HG03097 (cell line): Measurements from ENCODE around the gene KY.

ENCODE experiments used
- ATAC-seq: cut with Tn5 transposase; IDR thresholded peaks from one replicate; pipeline ENCODE4 v1.9.1; 2021; ENCODE audit not compliant: unreplicated experiment, low FRiP score

Gene KY

DNA sequence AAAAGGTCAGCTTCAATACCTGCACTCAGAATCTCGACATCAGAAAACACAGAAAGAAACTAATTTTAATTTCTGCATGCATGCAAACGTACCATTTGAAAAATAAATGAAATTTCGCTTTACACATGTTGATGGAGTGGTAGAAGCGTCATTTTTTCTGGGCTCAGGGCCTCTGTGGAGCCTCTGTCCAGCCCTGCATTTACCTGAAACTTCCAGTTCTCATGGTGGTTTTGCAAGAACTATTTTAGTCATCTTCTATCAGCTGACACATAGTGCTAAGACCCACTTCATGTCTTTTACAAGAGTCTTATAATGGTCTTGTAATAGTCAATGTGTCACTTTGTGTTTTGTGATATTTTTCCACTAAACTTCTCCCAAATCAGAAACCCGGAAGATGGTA, 5.3 kb downstream of the KY start:
- ATAC-seq: no peak

DNA sequence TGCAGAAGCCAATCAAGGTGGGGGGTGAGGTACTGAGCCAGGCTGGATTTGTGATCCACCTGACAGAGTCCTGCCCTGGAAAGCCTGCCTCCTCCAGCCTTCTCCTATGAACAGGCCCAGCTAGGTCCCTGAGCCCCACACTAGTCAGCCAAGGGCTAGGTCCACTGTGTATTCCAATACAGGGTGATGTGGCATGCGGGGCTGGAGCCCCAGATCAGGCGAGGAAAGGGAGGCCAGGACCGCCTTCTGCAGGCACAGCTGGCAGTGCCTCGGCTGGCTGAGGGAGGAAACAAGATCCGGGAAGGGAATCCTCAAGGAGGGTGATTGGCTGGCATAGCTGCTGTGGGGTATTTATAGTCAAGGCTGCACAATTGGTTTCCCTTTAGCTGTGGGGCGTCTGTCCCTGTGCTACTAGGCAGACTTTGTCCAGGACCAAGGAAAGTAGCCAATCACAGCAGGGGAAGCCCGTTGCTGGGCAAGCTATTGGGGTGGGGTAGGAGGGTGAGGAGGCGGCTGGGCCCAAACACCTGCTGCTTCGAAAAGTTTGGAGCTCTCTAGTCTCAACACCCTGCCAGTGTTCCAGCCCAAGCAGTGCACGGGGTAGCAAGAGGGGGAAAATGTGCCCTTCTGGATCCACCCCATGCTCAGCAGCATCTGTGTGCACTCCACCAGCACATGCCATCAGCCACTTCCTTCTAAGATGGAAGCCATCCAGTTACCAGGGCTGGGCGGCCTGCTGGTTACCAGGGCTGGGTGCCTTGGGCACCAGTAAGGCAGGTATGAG, 5.9 kb downstream of the KY start:
- ATAC-seq: no peak

DNA sequence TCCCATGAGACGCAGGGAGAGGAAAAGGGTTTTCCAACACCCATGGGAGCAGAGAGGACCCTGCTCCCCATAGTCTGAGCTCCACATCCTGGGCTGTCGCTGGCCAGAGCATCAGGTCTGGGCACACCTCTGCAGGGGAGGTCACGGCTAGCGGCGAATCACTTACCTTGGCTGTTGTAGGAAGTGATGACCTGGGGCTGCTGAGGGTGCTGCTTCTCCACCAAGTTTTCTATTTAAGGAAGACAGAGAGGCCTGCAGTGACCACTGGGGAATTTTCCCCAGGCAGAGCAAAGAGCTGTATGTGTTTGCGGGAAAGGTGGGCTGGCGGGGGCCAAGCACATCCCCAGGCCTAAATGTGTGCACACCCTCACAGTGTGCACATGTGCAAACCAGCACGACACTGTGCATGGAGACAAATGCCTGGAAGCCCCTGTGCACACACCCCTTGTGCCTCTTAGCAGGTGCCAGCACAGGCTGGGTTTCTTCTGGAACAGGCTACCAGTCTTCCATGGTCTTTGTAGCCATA, 7.6 kb downstream of the KY start:
- ATAC-seq: no peak

DNA sequence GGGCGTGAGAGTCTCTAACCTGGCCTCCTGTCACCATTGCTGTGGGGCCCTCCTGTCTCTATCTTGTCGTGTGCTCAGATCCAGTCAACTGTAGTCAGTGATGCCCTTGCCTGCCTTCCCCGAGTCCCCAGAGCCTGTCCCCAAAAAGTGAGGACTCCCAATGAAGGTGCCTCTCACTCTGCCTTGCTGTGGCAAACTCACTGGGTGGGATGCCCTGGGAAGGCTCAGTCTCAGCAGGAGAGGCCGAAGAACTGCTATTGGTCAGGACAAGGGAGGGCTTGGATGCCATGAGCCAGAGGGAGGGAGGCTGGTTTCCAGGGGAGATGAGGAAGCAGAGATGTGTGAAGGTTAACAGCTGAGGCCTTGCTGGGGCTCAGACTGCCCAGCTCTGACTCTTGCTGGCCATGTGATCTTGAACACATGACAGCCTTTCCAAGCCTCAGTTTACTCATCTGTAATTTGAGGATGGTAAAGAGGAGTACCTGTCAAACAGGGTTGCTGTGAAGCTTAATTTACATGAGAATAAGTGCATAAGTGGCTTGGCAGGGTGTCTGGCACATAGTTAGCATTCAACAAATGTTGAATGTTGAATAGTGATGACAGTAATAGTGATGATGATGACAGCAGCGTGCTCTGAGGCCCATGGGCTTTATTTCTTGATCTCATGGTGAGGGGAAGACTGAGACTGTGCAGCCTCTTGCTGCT, 8.2 kb downstream of the KY start:
- no peak for ATAC-seq

DNA sequence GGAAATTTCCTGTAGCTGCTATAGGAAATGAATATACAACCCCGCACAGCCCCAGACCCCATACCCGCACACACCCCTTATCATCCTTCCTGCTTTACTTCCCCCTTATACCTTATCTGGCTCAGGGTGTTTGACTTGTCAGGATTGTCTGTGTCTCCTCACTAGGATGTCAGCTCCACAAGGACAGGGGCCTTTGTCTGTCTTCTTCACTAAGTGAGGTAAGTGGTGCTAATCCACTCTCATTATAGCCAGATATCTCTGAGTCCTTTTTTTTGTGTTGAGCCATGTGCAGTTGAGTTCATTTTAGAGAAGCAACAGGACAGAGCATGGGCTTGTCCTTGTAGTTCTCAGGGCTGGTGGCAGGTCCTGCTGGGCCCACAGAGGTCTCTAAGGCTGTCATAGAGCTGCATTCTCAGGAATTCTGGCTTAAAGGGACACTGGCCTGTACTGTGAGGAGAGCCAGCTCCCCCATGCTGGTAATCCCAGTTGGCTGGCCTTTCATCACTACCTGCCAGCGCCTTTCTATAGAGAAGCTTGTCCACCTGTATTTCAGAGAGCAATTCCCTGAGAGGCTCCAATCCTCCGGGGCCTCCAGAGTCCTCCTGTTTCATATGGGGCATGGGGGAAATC, 9.0 kb downstream of the KY start:
- ATAC-seq: no peak

DNA sequence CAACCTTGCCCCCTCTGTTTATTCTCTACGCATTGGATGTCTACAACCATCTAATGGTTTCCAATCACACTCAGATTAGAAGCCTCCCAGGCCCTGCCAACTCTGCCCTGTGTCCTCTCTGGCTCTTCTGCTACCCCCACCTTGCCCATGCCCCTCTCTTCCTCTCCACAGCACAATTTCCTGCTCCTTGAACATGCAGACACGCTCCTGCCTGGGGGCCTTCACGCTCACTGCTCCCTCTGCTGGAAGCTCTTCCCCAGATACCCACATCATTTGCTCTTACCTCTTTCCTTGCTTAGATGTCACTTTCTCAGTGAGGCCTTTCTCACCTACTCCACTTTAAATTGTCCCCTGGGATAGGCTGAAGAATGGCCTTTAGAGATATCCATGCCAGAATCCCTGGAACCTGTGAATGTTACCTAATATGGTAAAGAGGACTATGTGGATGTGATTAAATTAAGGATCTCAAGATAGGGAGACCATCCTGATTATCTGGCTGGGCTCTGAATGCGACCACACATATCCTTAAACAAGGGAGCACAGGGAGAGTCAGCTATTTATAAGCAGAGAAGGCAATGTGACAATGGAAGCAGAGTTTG, 9.9 kb downstream of the KY start:
- ATAC-seq: no peak

DNA sequence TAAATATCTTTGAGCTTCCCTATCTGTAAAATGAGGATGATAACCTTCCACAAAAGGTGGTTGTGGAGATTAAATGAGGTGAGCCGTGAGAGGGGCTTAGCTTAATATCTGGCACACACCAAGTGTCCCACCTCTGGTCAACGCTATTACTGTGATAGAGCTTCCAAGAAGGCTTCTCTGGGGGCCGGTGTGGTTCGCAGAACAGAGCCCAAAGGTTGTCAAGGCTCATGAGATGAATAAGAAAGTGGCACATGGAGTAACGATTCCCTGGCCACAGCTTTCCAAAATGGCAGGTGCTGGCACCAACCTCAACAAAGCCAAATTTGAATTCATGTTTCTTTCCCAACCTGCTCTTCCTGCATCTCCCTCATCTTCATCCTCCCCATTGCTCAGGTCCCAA, 10.4 kb downstream of the KY start:
- no peak for ATAC-seq

DNA sequence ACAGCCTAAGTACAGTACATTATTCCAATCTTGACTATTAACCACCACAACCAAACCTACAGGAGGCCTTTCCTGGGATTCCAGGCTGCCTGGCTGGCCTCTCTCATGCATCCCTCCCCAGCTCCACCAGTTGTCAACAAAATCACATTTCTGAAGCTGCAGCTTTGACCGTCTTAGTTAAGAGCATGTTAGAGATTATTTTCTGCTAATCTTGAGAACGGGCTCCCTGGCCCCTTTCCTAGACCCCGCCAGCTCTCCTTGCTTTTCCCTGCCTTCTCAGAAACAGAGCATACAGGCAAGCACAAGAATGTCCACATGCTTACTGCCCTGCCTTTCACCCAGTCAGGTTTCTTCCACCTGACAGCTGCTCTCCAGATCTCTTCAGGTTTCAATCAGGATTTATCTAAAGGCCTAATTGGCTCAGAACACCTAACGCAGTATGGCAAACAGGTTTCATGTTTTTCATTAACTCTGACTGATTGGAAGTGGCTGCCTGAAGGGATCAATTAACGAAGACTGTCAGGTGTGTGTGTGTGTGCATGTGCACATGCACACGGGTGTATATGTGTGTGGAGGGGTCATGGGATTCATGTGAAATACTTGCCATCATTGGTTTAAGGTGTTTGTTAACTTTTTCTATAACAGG, 12.3 kb downstream of the KY start:
- no peak for ATAC-seq

DNA sequence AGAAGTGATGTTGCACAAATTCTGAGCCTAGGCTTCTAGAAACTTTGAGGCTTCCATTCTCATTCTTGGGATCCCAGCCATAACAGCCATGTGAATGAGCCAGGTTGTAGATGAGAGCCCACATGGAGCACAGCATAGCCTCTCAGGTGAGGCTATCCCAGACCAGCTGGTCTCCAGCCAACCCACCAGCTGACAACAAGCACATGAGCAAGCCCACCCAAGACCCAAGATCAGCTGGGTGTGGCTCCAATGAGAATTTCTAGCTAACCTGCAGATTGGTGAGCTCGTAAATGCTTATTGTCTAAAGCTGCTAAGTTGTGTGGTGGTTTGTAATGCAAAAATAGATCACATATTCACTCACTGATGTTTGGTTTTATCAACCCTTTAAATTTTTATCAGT, 14.4 kb downstream of the KY start:
- no peak for ATAC-seq

DNA sequence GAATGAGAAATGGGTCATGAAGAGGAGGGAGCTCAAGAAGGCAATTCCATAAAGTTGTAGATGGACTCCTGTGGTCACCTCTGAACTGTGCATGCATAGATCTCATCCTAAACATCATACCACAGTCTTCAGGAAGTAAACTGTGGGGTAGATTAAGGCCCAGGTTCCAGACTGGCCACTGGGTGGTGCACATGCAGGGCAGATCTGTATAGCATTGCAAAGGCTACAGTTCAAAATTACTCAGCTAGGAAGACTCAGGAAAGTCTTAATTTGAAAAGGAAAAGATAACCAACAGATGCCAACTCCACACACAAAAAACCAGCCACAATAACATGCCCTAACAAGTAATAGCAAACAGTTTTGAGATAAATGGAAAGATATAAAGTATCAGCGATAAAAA, 20.3 kb downstream of the KY start:
- ATAC-seq: no peak

DNA sequence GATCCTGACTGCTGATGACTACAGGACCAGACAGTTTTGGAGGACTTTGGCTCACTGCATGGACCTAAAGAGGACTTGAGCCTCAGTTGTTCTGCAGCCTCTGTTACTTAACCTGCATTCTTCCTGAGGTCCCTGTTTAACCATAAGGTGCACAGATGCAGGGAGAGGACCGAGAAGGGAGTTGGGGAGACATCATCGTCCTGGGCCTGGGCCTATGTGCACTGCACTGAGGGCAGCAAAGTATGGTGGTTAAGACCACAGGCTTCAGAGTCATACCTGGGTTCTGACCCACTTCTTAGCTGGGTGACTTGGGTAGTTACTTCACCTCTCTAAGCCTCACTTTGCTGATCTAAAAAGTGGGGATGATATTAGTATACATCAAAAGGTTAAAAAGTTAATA, 21.9 kb downstream of the KY start:
- no peak for ATAC-seq

DNA sequence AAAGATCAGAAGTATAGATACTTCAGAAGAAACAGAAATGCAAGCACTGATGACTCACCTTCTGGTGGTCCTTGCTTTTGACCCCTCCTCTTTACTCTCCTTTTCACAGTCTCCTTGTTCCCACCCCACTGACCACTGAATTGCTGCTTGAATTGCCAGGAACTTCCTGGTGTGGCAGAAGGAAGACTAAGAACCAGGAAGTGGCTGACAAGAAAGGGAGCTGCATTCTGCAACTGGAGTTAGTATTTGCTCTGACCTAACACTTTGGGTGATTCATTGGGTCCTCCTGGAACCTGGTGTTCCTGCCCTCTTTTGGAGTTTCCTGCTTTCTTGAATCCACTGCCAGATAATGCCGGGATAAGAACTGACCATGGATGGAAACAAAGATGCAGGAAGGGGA, 23.0 kb downstream of the KY start:
- ATAC-seq: no peak

DNA sequence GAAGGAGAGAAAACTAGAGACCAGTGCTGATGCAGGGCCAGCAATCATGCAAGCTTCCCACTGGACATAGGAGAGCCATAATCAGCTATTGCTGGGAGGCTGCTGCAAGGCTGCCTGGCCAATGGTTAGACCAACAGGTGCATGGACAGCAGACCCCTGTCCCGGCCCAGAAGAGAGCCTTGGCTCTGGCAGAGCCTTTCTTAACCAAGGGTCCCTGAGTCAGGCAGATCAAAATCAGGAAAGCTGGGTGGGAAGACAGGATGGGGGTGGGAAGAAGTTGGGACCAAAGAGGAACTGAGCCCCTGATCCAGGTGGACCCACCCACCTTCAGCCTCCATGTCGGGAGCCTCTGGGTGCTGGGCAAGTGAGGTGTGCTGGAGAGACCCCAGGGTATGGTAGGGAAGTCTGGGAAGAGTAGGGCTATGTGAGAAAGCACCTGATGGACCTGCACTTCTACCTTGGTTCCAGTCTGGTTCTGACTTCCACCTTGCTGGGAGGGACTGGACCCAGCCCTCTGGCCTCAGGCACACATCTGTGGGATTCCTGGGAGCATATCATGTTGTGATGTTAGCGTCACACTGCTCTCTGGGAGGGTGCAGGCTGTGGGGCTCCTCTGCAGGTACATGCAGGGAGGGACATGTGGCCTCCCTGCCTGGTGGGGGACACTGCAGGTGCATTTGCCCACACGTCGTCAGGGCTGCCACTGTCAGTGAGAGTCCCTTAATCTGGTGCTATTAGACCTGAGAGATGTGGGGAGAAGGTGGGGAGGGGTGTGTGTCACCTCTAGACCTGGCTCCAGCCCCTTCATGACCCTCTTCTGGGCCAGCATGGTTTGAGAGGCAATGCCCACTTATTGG, 24.7 kb downstream of the KY start:
- no peak for ATAC-seq

DNA sequence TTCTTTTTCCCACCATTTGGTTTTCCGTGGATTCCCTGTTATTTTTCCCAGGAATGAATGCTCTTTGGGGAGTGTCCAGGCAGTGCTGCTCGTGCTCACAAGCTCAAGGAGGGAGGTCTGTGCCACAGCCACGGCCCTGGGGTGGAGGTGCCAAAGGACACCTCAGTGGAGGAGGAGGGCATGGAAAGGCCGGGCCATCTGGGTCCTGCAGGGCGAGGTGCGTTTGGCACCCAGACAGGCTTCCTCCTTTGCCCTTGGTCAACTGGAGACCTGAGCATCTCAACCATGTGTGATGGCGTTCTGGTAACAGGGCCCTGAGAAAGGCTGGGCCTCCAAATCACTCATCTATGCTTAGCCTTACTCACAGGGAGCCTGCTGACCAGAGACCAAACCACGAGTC, 25.4 kb downstream of the KY start:
- ATAC-seq: no peak

DNA sequence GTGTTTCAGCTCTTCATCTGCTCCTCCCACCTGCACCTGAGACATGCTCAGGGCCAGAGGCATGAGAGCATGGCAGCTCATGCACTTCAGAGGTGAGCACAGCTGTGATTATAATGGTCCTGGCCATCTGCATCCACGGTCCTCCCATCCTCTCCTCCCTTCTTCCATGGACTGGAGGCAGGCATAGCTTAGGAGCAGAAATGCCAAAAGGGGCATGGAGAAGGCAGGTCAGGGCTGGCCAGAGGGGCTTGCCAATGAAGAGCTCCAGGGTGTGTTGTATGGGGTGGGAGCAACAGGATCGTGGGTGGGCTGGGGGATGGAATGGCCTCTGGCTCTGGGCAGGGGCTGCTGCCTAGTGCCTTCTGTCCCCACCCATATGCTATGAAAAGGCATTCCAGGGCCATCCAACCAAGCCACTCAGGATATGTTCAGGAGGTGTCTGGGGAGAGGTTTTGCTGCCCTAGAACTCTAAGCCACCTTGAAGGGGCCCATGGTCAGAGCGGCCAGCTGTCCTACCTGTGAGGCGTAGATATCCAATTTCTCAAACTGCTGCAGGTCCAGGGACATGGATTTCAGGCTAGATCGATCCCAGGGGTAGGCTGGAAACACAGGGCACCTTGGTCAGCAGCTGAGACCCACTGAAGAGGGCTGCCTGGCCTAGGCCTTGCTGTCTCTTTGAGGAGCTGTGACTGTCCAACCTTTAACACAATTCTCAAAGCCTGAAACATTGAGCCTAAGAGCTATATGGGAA, 26.1 kb downstream of the KY start:
- no peak for ATAC-seq

DNA sequence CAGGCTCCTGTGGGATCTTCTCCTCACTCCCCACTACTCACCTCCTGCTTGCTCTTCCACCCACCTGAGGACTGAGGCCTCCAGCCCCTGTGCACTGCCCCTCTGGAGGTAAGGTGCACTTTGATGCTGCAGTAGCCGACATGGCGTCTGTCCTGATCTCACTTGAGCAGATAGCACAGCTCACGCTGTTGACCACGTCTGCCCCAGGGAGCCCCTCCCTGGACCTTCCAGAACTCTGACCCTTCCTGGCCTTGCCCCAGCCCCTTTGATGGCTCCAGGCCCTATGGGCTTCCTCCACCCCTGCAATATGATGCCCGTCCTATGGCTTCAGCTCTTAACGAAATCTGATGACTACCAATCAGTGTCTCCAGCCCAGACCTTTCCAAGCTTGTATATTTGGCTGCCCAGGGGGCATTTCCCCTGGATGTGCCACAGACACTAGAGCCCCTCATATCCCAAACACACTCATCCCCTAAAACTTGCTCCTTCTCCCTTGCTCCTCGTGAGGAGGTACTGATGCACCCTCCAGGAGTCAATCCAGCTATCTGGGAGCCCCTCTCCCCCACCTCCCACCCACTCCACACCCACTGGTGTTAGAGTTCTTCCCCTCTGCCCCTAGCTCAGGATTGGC, 27.1 kb downstream of the KY start:
- no peak for ATAC-seq

DNA sequence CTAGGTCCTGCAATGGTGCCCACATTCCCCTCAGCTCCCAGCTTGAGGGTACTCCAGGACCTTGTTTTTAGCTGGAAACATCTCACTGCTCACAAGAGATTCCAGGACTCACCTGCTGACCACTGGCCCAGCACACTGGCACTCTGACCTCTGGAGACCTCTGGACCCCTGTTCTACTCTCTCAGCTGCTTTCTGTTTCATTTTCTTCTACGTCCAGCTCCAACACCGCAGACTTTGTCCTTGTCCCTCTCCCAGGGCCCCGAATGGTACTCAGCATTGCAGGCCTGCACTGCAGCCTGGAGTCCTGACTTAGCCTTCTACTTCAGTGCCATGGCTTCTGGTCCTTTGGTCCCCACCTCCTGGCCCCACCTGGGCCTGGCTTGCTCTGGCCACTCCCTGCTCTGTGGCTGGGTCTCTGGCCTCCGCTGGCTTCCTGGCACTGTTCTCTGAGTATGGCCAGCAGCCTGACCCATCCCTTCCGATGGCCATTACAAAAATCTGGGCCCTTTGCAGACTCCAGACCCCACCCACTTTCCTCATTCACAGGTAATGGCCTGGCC, 27.9 kb downstream of the KY start:
- no peak for ATAC-seq

DNA sequence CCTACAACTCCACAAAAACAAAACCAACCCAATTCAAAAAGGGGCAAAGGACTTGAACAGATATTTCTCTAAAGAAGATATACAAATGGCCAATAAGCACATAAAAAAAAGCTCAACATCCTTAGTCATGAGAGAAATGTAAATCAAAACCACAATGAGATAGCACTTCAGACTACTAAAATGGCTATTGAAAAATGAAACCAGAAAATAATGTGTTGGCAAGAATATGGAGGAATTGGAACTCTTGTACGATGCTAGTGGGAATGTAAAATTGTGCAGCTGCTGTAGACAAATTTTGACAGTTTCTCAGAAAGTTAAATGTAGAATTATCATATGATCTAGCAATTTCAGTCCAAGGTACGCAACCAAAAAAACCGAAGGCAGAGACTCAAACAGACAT, 29.0 kb downstream of the KY start:
- ATAC-seq: no peak
